Measurements from ENCODE around the gene ADGRF3. TPM values are rescaled to one million over a fixed set of nuclear protein-coding genes. Genes with fewer than 3 reads are reported as not detected.

The ADGRF3 gene
- total and polyA plus RNA-seq, 2 of the 13 experiments (the other 11 are each of a cell fraction or from before 2014, with no cell fraction given) = 0.40 to 1.5 TPM

- no peak for TF ChIP-seq FUBP1 (CRISPR knock-in tag; IDR thresholded peaks at IDR 0.05; ENCODE audit: borderline replicate concordance)
- TF ChIP-seq ZKSCAN1 (IDR thresholded peaks at IDR 0.05; ENCODE audit: low read length) = no peak
- no peak for TF ChIP-seq IRF1 (CRISPR knock-in tag; IDR thresholded peaks at IDR 0.05; ENCODE audit: low read depth)
- TF ChIP-seq STAT6 (CRISPR knock-in tag; IDR thresholded peaks at IDR 0.05; ENCODE audit: borderline replicate concordance) = 0 out of 2 replicates have a peak, but pooled peaks have one; percentile 26
- TF ChIP-seq CEBPG (CRISPR knock-in tag; IDR thresholded peaks at IDR 0.05) = no peak
- no peak for TF ChIP-seq ZNF337 (CRISPR knock-in tag; IDR thresholded peaks at IDR 0.05; ENCODE audit: borderline replicate concordance, low read depth)
- TF ChIP-seq ZBTB26 (CRISPR knock-in tag; IDR thresholded peaks at IDR 0.05; ENCODE audit: borderline replicate concordance) = no peak
- TF ChIP-seq ZNF569 (CRISPR knock-in tag; IDR thresholded peaks at IDR 0.05; ENCODE audit: borderline replicate concordance) = no peak
- no peak for TF ChIP-seq ZSCAN31 (CRISPR knock-in tag; IDR thresholded peaks at IDR 0.05; ENCODE audit: low read depth)
- 0 out of 2 replicates have a peak, but pooled peaks have one; percentile 70 for TF ChIP-seq ZNF878 (CRISPR knock-in tag; IDR thresholded peaks at IDR 0.05)
- no peak for TF ChIP-seq PATZ1 (CRISPR knock-in tag; IDR thresholded peaks at IDR 0.05)
- no peak for TF ChIP-seq ZNF331 (CRISPR knock-in tag; IDR thresholded peaks at IDR 0.05)
- peak; percentile 1; the same call in 1 of the 2 replicates for TF ChIP-seq E2F1 (CRISPR knock-in tag; IDR thresholded peaks at IDR 0.05)
- TF ChIP-seq ZNF143 (CRISPR knock-in tag; IDR thresholded peaks at IDR 0.05) = no peak
- TF ChIP-seq SPEN (CRISPR knock-in tag; IDR thresholded peaks at IDR 0.05; ENCODE audit: low read depth) = no peak
- no peak for TF ChIP-seq ZNF333 (CRISPR knock-in tag; IDR thresholded peaks at IDR 0.05; ENCODE audit: borderline replicate concordance)
- no peak for TF ChIP-seq ZBTB43 (CRISPR knock-in tag; conservative IDR thresholded peaks at IDR 0.05)
Measured at GRCh38 chr2:26346454-26347053, at the start of gene ADGRF3 (continued).
